NK-92 (cell line): ENCODE results near the gene COQ10B.

Source experiments
- DNase-seq: peaks from one replicate; lab custom pipeline; 2025; ENCODE audit not compliant: unreplicated experiment; lab: John Stamatoyannopoulos, UW

Gene COQ10B

GRCh38 chr2:197499594-197500502 is 46.5 kb downstream of the COQ10B start, which contains the start of the genes HSPD1 and HSPE1:
Gene HSPD1 (minus strand): TSS chr2:197499840. CDS start chr2:197498848, 992 bp downstream.
Gene HSPE1 (plus strand): TSS chr2:197500379. CDS start chr2:197500437, 58 bp downstream.
- peak; percentile 96 for DNase-seq

GRCh38 chr2:197500503-197501131 is 47.3 kb downstream of the COQ10B start:
- no peak for DNase-seq

GRCh38 chr2:197502201-197502600 is 48.8 kb downstream of the COQ10B start:
- DNase-seq: no peak

- DNase-seq: no peak
These were observed 49.3 kb downstream of the COQ10B start for GRCh38 chr2:197502685-197503084.

GRCh38 chr2:197504000-197504399 is 50.6 kb downstream of the COQ10B start:
- no peak for DNase-seq

- DNase-seq: no peak
These were observed 51.2 kb downstream of the COQ10B start for GRCh38 chr2:197504512-197504911.

GRCh38 chr2:197506658-197507057 is 53.3 kb downstream of the COQ10B start:
- no peak for DNase-seq

- no peak for DNase-seq
These were observed 60.6 kb downstream of the COQ10B start for GRCh38 chr2:197513915-197514314.

GRCh38 chr2:197514754-197515153 is 61.4 kb downstream of the COQ10B start:
- no peak for DNase-seq

- no peak for DNase-seq
These were observed 62.0 kb downstream of the COQ10B start for GRCh38 chr2:197515315-197515738.

- DNase-seq: peak; percentile 50
These were observed 62.5 kb downstream of the COQ10B start, which contains the start of gene MOB4 for GRCh38 chr2:197515739-197516392. Gene MOB4 (plus strand): TSS chr2:197516066. CDS start chr2:197516087, 21 bp downstream.

GRCh38 chr2:197516393-197516761 is 63.0 kb downstream of the COQ10B start:
- DNase-seq: no peak

- no peak for DNase-seq
These were observed 63.8 kb downstream of the COQ10B start for GRCh38 chr2:197517150-197517549.
